Measurements from ENCODE around the gene ZNF281.
"Not testable (repeated sequence)": the region's sequence is repeated elsewhere in the genome, so short reads cannot be mapped to it uniquely, and the experiment has no call there.

ZNF281 gene

DNA sequence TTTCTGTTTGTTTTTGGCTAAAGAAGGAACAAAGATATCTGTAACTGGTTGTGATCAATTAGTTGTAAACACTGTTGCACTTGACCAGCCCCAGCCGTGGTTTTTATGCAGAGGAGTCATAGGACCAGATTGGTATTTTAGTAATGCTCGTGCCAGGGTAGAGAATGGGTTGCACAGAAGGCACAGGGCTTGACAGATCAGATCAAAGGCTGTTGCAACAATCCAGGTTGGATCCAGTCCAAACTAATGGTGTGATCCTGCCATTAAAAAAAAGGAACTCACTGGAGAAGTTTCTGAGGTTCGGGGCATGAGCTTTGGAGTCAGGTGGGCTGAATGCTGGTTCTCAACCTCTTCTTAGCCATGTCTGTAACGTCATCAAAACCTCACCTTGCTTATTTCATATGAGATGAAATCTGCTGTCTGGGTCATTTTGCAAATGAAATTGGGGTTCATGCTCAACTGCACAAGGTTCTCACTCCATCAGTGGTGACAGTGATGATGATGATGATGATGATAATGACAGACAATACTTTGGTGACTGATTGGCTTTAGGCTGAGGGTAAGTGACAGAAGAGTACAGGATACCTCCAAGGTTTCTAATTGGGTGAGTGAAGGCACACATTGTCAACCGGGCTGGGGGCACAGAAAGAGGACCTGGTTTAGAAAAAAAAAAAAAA, 43.1 kb downstream of the ZNF281 start:
- DNase-seq (ENCODE audit: extremely low read depth in 1 of 2, low read depth in 1 of 2), result no peak

DNA sequence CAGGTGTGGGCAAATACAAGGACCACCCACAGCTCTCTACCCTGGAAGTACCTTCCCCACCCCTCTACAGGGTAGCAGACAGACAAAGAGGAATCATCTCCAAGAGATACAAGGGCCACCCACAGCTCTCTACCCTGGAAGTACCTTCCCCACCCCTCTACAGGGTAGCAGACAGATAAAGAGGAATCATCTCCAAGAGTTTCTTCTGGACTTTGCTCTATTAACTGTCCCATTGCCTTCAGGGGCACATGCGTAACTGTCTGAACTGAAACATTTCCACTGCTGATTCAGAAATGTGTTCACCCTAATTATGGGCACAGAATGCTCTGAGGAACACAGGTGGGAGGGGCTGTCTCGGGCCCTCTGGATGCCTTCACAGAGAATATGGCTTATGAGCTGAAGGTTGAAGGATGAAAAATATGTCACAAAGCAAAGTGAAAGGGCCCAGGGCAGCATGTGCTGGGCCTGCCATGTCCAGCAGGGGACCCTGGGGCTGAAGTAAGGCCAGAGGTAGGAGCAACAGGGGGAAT, 43.9 kb downstream of the ZNF281 start:
- DNase-seq (ENCODE audit: extremely low read depth in 1 of 2, low read depth in 1 of 2), result no peak

DNA sequence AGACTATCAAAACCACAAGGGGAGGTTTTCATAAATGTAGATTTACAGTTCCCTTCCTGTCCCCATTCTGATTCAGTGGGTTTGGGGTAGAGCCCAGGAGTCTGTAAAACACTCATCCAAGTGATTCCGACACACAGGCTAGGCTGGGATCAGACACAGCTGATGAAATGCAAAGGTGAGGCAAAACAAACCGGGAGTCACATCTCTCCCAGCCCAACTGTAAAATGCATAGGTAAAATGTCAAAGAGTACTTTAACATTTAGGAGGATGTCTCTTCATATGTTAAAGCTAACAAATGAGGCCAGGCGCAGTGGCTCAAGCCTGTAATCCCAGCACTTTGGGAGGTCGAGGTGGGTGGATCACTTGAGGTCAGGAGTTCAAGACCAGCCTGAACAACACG, 45.0 kb downstream of the ZNF281 start:
- no peak for DNase-seq (ENCODE audit: extremely low read depth in 1 of 2, low read depth in 1 of 2)

DNA sequence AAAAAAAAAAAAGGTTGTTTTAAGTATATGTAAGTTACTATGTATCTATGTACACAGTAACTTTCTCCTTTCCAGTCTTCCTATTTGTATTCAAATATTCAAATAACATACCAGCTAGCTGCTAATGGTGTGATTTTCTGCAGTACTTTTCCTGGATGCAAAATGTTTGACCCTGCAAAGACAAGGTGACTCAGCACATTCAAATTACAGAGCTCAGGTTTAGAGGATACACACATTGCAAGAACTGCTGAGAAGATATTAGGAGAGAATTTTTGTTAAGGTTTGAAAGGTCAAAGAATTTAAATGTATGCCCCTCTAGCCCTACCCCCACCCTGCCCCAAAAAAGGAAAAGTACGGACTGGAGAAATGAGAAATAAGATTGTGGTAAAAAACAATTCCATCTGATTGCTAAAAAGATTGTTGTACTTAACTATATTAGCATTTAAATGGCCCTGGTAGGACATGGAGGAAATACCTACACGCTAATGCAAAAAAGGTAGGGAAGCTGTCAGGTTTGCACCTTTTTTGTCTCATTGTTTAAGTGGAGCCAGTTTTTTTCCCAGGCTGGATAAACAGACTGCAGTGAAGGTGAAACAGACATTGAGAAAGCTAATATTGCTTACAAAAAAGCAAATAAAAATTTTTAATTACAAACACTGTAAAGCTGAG, 45.6 kb downstream of the ZNF281 start:
- DNase-seq (ENCODE audit: extremely low read depth in 1 of 2, low read depth in 1 of 2), result no peak

DNA sequence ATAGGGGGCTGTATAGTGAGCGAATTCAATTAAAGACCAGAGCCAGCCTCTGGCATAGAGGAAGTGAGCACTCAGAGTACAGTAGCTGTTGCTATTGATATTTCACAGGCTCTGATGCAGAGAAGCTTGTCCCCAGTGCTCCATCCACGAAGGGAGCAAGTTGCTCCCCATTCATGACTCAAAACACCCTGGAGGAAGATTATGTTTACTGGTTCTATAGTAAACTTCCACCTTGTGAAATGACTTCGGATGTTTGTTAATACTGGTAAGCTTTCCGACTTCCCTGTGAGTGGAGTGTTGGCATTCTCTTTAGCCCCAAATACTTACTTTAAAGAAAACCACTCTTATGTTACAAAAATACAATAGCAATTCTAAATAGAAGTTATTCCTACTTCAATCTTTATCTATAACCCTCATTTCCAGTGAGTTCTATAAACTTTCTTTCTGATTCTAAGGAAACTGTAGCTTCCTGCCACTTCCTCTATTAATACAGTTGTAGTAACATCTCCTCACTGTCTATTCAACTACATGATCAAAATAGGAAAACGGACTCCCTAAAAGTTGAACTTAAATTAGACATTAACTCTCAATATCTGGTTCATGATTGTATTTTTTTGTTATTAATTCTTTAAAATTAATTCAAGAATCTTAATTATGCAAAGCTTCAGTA, 46.4 kb downstream of the ZNF281 start:
- no peak for DNase-seq (ENCODE audit: extremely low read depth in 1 of 2, low read depth in 1 of 2)

DNA sequence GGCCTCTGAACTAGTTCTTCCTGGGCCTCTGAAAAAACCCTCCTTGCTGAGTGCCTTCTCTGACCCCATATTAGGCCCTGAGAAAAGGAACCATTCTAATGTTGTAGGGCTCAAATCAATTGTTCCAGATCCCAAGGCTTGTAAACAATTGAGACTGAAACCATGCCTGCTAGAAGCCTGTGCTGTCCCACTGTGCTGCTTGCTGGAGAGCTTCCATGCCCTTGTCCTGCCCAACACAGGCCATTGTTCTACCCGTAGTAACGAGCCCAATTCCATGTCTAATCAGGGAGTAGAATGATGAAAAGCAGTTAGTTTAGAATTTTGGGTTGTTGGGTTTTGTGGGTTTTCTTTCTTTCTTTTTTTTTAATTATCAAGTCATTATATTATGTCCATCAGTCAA, 47.4 kb downstream of the ZNF281 start:
- DNase-seq (ENCODE audit: extremely low read depth in 1 of 2, low read depth in 1 of 2), result no peak

DNA sequence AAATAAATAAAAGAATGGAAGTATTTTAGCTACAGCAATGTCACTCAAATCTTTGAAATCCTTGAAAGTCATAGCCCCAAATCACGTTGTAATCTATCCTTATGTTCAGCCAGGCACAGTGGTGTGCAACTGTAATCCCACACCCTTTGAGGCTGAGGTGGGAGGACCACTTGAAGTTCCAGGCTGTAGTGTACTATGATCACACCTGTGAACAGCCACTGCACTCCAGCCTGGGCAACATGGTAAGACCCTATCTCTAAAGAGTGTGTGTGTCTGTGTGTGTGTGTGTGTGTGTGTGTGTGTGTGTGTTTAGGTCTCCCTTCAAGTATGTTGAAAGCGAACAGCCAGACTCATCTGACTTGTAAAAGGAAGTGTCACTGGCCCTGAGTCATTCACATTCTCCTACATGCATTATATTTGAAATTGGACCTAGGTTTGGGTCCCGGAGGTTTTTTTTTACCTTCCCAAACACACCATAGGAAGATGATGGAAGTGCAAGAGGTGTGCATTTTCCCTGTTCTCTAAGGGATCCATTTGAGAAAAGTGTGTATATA, 50.1 kb downstream of the ZNF281 start:
- DNase-seq (ENCODE audit: extremely low read depth in 1 of 2, low read depth in 1 of 2), result no peak

DNA sequence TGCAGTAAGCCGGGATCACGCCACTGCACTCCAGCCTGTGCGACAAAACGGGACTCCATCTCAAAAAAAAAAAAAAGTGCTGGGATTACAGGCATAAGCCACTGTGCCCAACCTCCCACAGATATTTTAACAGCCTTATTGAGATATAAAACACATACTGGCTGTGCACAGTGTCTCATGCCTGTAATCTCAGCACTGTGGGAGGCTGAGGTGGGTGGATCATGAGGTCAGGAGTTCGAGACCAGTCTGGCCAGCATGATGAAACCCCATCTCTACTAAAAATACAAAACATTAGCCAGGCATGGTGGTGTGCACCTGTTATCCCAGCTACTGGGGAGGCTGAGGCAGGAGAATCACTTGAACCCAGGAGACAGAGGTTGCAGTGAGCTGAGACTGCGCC, 51.9 kb downstream of the ZNF281 start:
- not testable (repeated sequence) for DNase-seq (ENCODE audit: extremely low read depth in 1 of 2, low read depth in 1 of 2)

DNA sequence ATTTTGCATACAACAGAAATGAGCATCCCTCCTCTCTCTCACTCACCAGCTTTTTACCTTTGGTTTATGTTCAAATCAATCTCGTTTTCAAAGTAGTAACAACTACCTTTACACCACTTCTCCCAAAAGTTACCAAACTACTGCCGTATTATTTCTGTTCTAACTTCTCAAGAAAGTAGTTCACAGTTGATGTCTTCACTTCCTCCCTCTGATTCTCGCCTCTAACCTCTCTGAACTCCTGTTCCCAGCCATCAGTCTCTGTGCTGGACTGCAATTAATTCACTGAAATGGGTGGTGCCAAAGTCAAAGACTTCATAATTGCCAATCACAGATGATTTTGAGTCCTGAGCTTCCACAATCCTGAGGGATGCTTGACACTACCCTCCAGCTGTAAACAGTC, 54.0 kb downstream of the ZNF281 start:
- no peak for DNase-seq (ENCODE audit: extremely low read depth in 1 of 2, low read depth in 1 of 2)

Measured in activated CD8-positive, alpha-beta memory T cell treated with anti-CD3 and anti-CD28 coated beads for 1 hour (primary cell).